Glomerular visceral epithelial cell (primary cell): Measurements from ENCODE around the gene ZNF80.
"Not testable (repeated sequence)": the region's sequence is repeated elsewhere in the genome, so short reads cannot be mapped to it uniquely, and the experiment has no call there.

ENCODE experiments used
- DNase-seq: peaks from one replicate; pipeline ENCODE4 v3.0.0-alpha.2; 2016; ENCODE audit errors: extremely low spot score

The ZNF80 gene

GRCh38 chr3:114237478-114237877 is at the start of gene ZNF80:
Gene ZNF80, minus strand, starts transcription at chr3:114237578. Its CDS starts 504 bp downstream, at chr3:114237074.
- DNase-seq = not testable (repeated sequence)

- DNase-seq = no peak
Observed at GRCh38 chr3:114286266-114286665, 48.9 kb upstream of the ZNF80 start.

GRCh38 chr3:114285648-114286230 is 48.4 kb upstream of the ZNF80 start:
- no peak for DNase-seq

- DNase-seq = no peak
Observed at GRCh38 chr3:114284644-114285043, 47.3 kb upstream of the ZNF80 start.

GRCh38 chr3:114276856-114277255 is 39.5 kb upstream of the ZNF80 start:
- not testable (repeated sequence) for DNase-seq

GRCh38 chr3:114274929-114275328 is 37.6 kb upstream of the ZNF80 start:
- peak; percentile 28 for DNase-seq

- DNase-seq = no peak
Observed at GRCh38 chr3:114272271-114272670, 34.9 kb upstream of the ZNF80 start.

- no peak for DNase-seq
Observed at GRCh38 chr3:114270019-114270418, 32.6 kb upstream of the ZNF80 start.

- no peak for DNase-seq
Observed at GRCh38 chr3:114260152-114260551, 22.8 kb upstream of the ZNF80 start.

GRCh38 chr3:114259566-114259965 is 22.2 kb upstream of the ZNF80 start:
- DNase-seq = no peak

- no peak for DNase-seq
Observed at GRCh38 chr3:114253505-114253904, 16.1 kb upstream of the ZNF80 start.

GRCh38 chr3:114252954-114253353 is 15.6 kb upstream of the ZNF80 start:
- DNase-seq = no peak

- no peak for DNase-seq
Observed at GRCh38 chr3:114242947-114243346, 5.6 kb upstream of the ZNF80 start.

- DNase-seq = no peak
Observed at GRCh38 chr3:114241262-114241661, 3.9 kb upstream of the ZNF80 start.

GRCh38 chr3:114238146-114238785 is 888 bp upstream of the ZNF80 start:
- DNase-seq = not testable (repeated sequence)

- no peak for DNase-seq
Observed at GRCh38 chr3:114235431-114235830, 1.9 kb downstream of the ZNF80 start.

GRCh38 chr3:114234745-114235144 is 2.6 kb downstream of the ZNF80 start:
- DNase-seq = no peak

- no peak for DNase-seq
Observed at GRCh38 chr3:114231616-114232015, 5.8 kb downstream of the ZNF80 start.

GRCh38 chr3:114227076-114227475 is 10.3 kb downstream of the ZNF80 start:
- no peak for DNase-seq

GRCh38 chr3:114226313-114226712 is 11.1 kb downstream of the ZNF80 start:
- DNase-seq = no peak

- DNase-seq = no peak
Observed at GRCh38 chr3:114223143-114223542, 14.2 kb downstream of the ZNF80 start.

GRCh38 chr3:114221881-114222264 is 15.5 kb downstream of the ZNF80 start:
- no peak for DNase-seq

- no peak for DNase-seq
Observed at GRCh38 chr3:114221165-114221880, 16.1 kb downstream of the ZNF80 start.
